ENCODE results near the gene AMOT.
"Not testable (repeated sequence)": the region's sequence is repeated elsewhere in the genome, so short reads cannot be mapped to it uniquely, and the experiment has no call there.

The AMOT gene

GRCh38 chrX:112840382-112841113, at the start of gene AMOT:
Gene AMOT (minus strand): TSS chrX:112840831. CDS start chrX:112823126, 17,705 bp downstream.
- H3K27ac ChIP-seq (ENCODE audit: low read depth, low read length), result peak within 1 kb of the TSS; percentile 65
- no peaks in the 10 kb centered on the region for H3K36me3 ChIP-seq (ENCODE audit: control insufficient read depth, insufficient read depth, low read length)
- no peak within 1 kb of the TSS for H3K9ac ChIP-seq (ENCODE audit: low read length)
- H3K4me3 ChIP-seq (ENCODE audit: low read length), result peak within 1 kb of the TSS; percentile 80
- no peaks in the 10 kb centered on the region for H3K27me3 ChIP-seq (ENCODE audit: control insufficient read depth, insufficient read depth, low read length)
- no peaks in the 10 kb centered on the region for H3K4me1 ChIP-seq (ENCODE audit: control insufficient read depth, insufficient read depth, low read length)

GRCh38 chrX:112889400-112889799, 48.8 kb upstream of the AMOT start:
- no peaks in the 10 kb centered on the region for H3K4me1 ChIP-seq (ENCODE audit: control insufficient read depth, insufficient read depth, low read length)
- H3K36me3 ChIP-seq (ENCODE audit: control insufficient read depth, insufficient read depth, low read length), result no peaks in the 10 kb centered on the region
- no peak overlapping the region for H3K27ac ChIP-seq (ENCODE audit: low read depth, low read length)
- H3K9ac ChIP-seq (ENCODE audit: low read length), result no peak overlapping the region
- no peaks in the 10 kb centered on the region for H3K27me3 ChIP-seq (ENCODE audit: control insufficient read depth, insufficient read depth, low read length)
- H3K4me3 ChIP-seq (ENCODE audit: low read length), result no peak overlapping the region

- no peaks in the 10 kb centered on the region for H3K36me3 ChIP-seq (ENCODE audit: control insufficient read depth, insufficient read depth, low read length)
- no peak overlapping the region for H3K27ac ChIP-seq (ENCODE audit: low read depth, low read length)
- no peaks in the 10 kb centered on the region for H3K4me1 ChIP-seq (ENCODE audit: control insufficient read depth, insufficient read depth, low read length)
- no peaks in the 10 kb centered on the region for H3K27me3 ChIP-seq (ENCODE audit: control insufficient read depth, insufficient read depth, low read length)
- no peak overlapping the region for H3K4me3 ChIP-seq (ENCODE audit: low read length)
- no peak overlapping the region for H3K9ac ChIP-seq (ENCODE audit: low read length)
These were observed 48.3 kb upstream of the AMOT start for GRCh38 chrX:112888916-112889315.

- Histone ChIP-seq H3K9ac (ENCODE audit: low read length) (no peak overlapping the region), H3K4me1 (ENCODE audit: control insufficient read depth, insufficient read depth, low read length) (no peaks in the 10 kb centered on the region), H3K27ac (ENCODE audit: low read depth, low read length) (no peak overlapping the region), H3K36me3 (ENCODE audit: control insufficient read depth, insufficient read depth, low read length) (no peaks in the 10 kb centered on the region), H3K27me3 (ENCODE audit: control insufficient read depth, insufficient read depth, low read length) (no peaks in the 10 kb centered on the region), H3K4me3 (ENCODE audit: low read length) (no peak overlapping the region)
These were observed 37.1 kb upstream of the AMOT start for GRCh38 chrX:112877771-112878173.

GRCh38 chrX:112874614-112875013, 34.0 kb upstream of the AMOT start:
- H3K36me3 ChIP-seq (ENCODE audit: control insufficient read depth, insufficient read depth, low read length), result no peaks in the 10 kb centered on the region
- H3K4me1 ChIP-seq (ENCODE audit: control insufficient read depth, insufficient read depth, low read length), result no peaks in the 10 kb centered on the region
- no peak overlapping the region for H3K4me3 ChIP-seq (ENCODE audit: low read length)
- H3K9ac ChIP-seq (ENCODE audit: low read length), result no peak overlapping the region
- H3K27ac ChIP-seq (ENCODE audit: low read depth, low read length), result no peak overlapping the region
- no peaks in the 10 kb centered on the region for H3K27me3 ChIP-seq (ENCODE audit: control insufficient read depth, insufficient read depth, low read length)

GRCh38 chrX:112874175-112874574, 33.5 kb upstream of the AMOT start:
- Histone ChIP-seq H3K9ac (ENCODE audit: low read length) (no peak overlapping the region), H3K27ac (ENCODE audit: low read depth, low read length) (no peak overlapping the region), H3K36me3 (ENCODE audit: control insufficient read depth, insufficient read depth, low read length) (no peaks in the 10 kb centered on the region), H3K4me1 (ENCODE audit: control insufficient read depth, insufficient read depth, low read length) (no peaks in the 10 kb centered on the region), H3K27me3 (ENCODE audit: control insufficient read depth, insufficient read depth, low read length) (no peaks in the 10 kb centered on the region), H3K4me3 (ENCODE audit: low read length) (no peak overlapping the region)

- H3K27me3 ChIP-seq (ENCODE audit: control insufficient read depth, insufficient read depth, low read length), result no peaks in the 10 kb centered on the region
These were observed 28.0 kb upstream of the AMOT start for GRCh38 chrX:112868586-112868985.

GRCh38 chrX:112867570-112867969, 26.9 kb upstream of the AMOT start:
- Histone ChIP-seq H3K4me3 (ENCODE audit: low read length) (no peak overlapping the region), H3K36me3 (ENCODE audit: control insufficient read depth, insufficient read depth, low read length) (no peaks in the 10 kb centered on the region), H3K27me3 (ENCODE audit: control insufficient read depth, insufficient read depth, low read length) (no peaks in the 10 kb centered on the region), H3K27ac (ENCODE audit: low read depth, low read length) (no peak overlapping the region), H3K9ac (ENCODE audit: low read length) (no peak overlapping the region), H3K4me1 (ENCODE audit: control insufficient read depth, insufficient read depth, low read length) (no peaks in the 10 kb centered on the region)

More at GRCh38 chrX:112868586-112868985, 28.0 kb upstream of the AMOT start:
- Histone ChIP-seq H3K4me1 (ENCODE audit: control insufficient read depth, insufficient read depth, low read length) (no peaks in the 10 kb centered on the region), H3K27ac (ENCODE audit: low read depth, low read length) (no peak overlapping the region), H3K9ac (ENCODE audit: low read length) (no peak overlapping the region), H3K4me3 (ENCODE audit: low read length) (no peak overlapping the region), H3K36me3 (ENCODE audit: control insufficient read depth, insufficient read depth, low read length) (no peaks in the 10 kb centered on the region)

GRCh38 chrX:112866175-112866574, 25.5 kb upstream of the AMOT start:
- no peaks in the 10 kb centered on the region for H3K27me3 ChIP-seq (ENCODE audit: control insufficient read depth, insufficient read depth, low read length)
- H3K9ac ChIP-seq (ENCODE audit: low read length), result no peak overlapping the region
- no peaks in the 10 kb centered on the region for H3K4me1 ChIP-seq (ENCODE audit: control insufficient read depth, insufficient read depth, low read length)
- H3K4me3 ChIP-seq (ENCODE audit: low read length), result no peak overlapping the region
- H3K27ac ChIP-seq (ENCODE audit: low read depth, low read length), result no peak overlapping the region
- no peaks in the 10 kb centered on the region for H3K36me3 ChIP-seq (ENCODE audit: control insufficient read depth, insufficient read depth, low read length)

- Histone ChIP-seq H3K4me3 (ENCODE audit: low read length) (no peak overlapping the region), H3K36me3 (ENCODE audit: control insufficient read depth, insufficient read depth, low read length) (no peaks in the 10 kb centered on the region), H3K4me1 (ENCODE audit: control insufficient read depth, insufficient read depth, low read length) (no peaks in the 10 kb centered on the region), H3K27me3 (ENCODE audit: control insufficient read depth, insufficient read depth, low read length) (no peaks in the 10 kb centered on the region), H3K9ac (ENCODE audit: low read length) (no peak overlapping the region), H3K27ac (ENCODE audit: low read depth, low read length) (no peak overlapping the region)
These were observed 24.9 kb upstream of the AMOT start for GRCh38 chrX:112865464-112866025.

- Histone ChIP-seq H3K36me3 (ENCODE audit: control insufficient read depth, insufficient read depth, low read length) (no peaks in the 10 kb centered on the region), H3K4me3 (ENCODE audit: low read length) (no peak overlapping the region), H3K27ac (ENCODE audit: low read depth, low read length) (no peak overlapping the region), H3K4me1 (ENCODE audit: control insufficient read depth, insufficient read depth, low read length) (no peaks in the 10 kb centered on the region), H3K9ac (ENCODE audit: low read length) (no peak overlapping the region), H3K27me3 (ENCODE audit: control insufficient read depth, insufficient read depth, low read length) (no peaks in the 10 kb centered on the region)
These were observed 23.2 kb upstream of the AMOT start for GRCh38 chrX:112863850-112864249.

- no peaks in the 10 kb centered on the region for H3K4me1 ChIP-seq (ENCODE audit: control insufficient read depth, insufficient read depth, low read length)
- H3K27me3 ChIP-seq (ENCODE audit: control insufficient read depth, insufficient read depth, low read length), result no peaks in the 10 kb centered on the region
- no peak overlapping the region for H3K27ac ChIP-seq (ENCODE audit: low read depth, low read length)
- H3K4me3 ChIP-seq (ENCODE audit: low read length), result no peak overlapping the region
- H3K36me3 ChIP-seq (ENCODE audit: control insufficient read depth, insufficient read depth, low read length), result no peaks in the 10 kb centered on the region
- no peak overlapping the region for H3K9ac ChIP-seq (ENCODE audit: low read length)
These were observed 16.8 kb upstream of the AMOT start for GRCh38 chrX:112857478-112857878.

GRCh38 chrX:112854901-112855300, 14.3 kb upstream of the AMOT start:
- H3K9ac ChIP-seq (ENCODE audit: low read length); H3K27me3 ChIP-seq (ENCODE audit: control insufficient read depth, insufficient read depth, low read length); H3K4me1 ChIP-seq (ENCODE audit: control insufficient read depth, insufficient read depth, low read length); H3K27ac ChIP-seq (ENCODE audit: low read depth, low read length); H3K36me3 ChIP-seq (ENCODE audit: control insufficient read depth, insufficient read depth, low read length); H3K4me3 ChIP-seq (ENCODE audit: low read length): not testable (repeated sequence)

Data from rectal smooth muscle tissue (tissue), 1 donor.